ENCODE data around the gene SPOCK1. TPM values are rescaled to one million over a fixed set of nuclear protein-coding genes. Genes with fewer than 3 reads are reported as not detected.

Gene SPOCK1
- total and polyA plus RNA-seq, 2 of the 4 experiments (the other 2 are of a cell fraction), result 5.0 to 20.3 TPM

- no peak overlapping the region for H2BK5ac ChIP-seq (ENCODE audit: low read depth, low read length, poor library complexity, severe bottlenecking)
- no peaks in the 10 kb centered on the region for H3K36me3 ChIP-seq (ENCODE audit: control insufficient read depth, insufficient read depth, low read length)
- intact Hi-C loops (cut with micrococcal nuclease), result no loop called here
- no CpG with 5 or more reads among the region's 1 CpG for WGBS, 2 experiments (ENCODE audit: extremely low coverage in 2 of 2, insufficient read length in 1 of 2)
- no peak overlapping the region for H2BK15ac ChIP-seq (ENCODE audit: low read depth, low read length)
- ChIA-PET POLR2A (ENCODE audit: unreplicated experiment) (no interaction called here), CTCF (no interaction called here)
- H3K4me2 ChIP-seq (ENCODE audit: low read depth, low read length), result no peak overlapping the region
- no peak for DNase-seq
- H4K20me1 ChIP-seq (ENCODE audit: insufficient read depth, low read length), result no peaks in the 10 kb centered on the region
- TF ChIP-seq, protein P1, sequence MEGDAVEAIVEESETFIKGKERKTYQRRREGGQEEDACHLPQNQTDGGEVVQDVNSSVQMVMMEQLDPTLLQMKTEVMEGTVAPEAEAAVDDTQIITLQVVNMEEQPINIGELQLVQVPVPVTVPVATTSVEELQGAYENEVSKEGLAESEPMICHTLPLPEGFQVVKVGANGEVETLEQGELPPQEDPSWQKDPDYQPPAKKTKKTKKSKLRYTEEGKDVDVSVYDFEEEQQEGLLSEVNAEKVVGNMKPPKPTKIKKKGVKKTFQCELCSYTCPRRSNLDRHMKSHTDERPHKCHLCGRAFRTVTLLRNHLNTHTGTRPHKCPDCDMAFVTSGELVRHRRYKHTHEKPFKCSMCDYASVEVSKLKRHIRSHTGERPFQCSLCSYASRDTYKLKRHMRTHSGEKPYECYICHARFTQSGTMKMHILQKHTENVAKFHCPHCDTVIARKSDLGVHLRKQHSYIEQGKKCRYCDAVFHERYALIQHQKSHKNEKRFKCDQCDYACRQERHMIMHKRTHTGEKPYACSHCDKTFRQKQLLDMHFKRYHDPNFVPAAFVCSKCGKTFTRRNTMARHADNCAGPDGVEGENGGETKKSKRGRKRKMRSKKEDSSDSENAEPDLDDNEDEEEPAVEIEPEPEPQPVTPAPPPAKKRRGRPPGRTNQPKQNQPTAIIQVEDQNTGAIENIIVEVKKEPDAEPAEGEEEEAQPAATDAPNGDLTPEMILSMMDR (conservative IDR thresholded peaks at IDR 0.05; ENCODE audit: low read depth, low read length), result no peak
- TF ChIP-seq RCOR1 (IDR thresholded peaks at IDR 0.05; ENCODE audit: insufficient replicate concordance, low read length), result no peak
- TF ChIP-seq MAFK (IDR thresholded peaks at IDR 0.05; ENCODE audit: low read depth, low read length), result no peak
- no peak for TF ChIP-seq FOS (IDR thresholded peaks at IDR 0.05; ENCODE audit: low read depth, low read length)
- TF ChIP-seq, protein P2, sequence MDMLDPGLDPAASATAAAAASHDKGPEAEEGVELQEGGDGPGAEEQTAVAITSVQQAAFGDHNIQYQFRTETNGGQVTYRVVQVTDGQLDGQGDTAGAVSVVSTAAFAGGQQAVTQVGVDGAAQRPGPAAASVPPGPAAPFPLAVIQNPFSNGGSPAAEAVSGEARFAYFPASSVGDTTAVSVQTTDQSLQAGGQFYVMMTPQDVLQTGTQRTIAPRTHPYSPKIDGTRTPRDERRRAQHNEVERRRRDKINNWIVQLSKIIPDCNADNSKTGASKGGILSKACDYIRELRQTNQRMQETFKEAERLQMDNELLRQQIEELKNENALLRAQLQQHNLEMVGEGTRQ (IDR thresholded peaks at IDR 0.05; ENCODE audit: low read depth, low read length), result no peak
- no peak for TF ChIP-seq RFX5 (IDR thresholded peaks at IDR 0.05; ENCODE audit: low read depth, low read length)
- no peak for TF ChIP-seq CHD1 (IDR thresholded peaks at IDR 0.05; ENCODE audit: low read depth, low read length)
- TF ChIP-seq ELK1 (IDR thresholded peaks at IDR 0.05; ENCODE audit: borderline replicate concordance, low read depth, low read length), result no peak
- no peak for TF ChIP-seq BHLHE40 (IDR thresholded peaks at IDR 0.05; ENCODE audit: low read depth, low read length)
- TF ChIP-seq CEBPB (IDR thresholded peaks at IDR 0.05; ENCODE audit: low read depth, low read length), result no peak
- no peak for TF ChIP-seq MXI1 (IDR thresholded peaks at IDR 0.05; ENCODE audit: borderline replicate concordance, low read depth, low read length)
- no peak for TF ChIP-seq MAZ (IDR thresholded peaks at IDR 0.05; ENCODE audit: borderline replicate concordance, low read depth, low read length)
- TF ChIP-seq SMC3 (IDR thresholded peaks at IDR 0.05; ENCODE audit: low read depth, low read length), result no peak
- TF ChIP-seq POLR2A (IDR thresholded peaks at IDR 0.05; ENCODE audit: low read depth, low read length), result no peak
- TF ChIP-seq NFE2L2 (IDR thresholded peaks at IDR 0.05; ENCODE audit: low read depth, low read length), result no peak
- TF ChIP-seq RAD21 (IDR thresholded peaks at IDR 0.05; ENCODE audit: low read length), result no peak
- no peak overlapping the region for H3K14ac ChIP-seq (replicated peaks; ENCODE audit: low read depth, low read length)
- H3K23ac ChIP-seq (ENCODE audit: low read depth, low read length), result no peak overlapping the region
- H3K18ac ChIP-seq (ENCODE audit: low read depth, low read length), result no peak overlapping the region
- H2AK9ac ChIP-seq (replicated peaks; ENCODE audit: low read depth, low read length, poor library complexity), result no peak overlapping the region
- H3K4me1 ChIP-seq (ENCODE audit: control insufficient read depth, insufficient read depth, low read length), result no peaks in the 10 kb centered on the region
- no peak overlapping the region for H3K27ac ChIP-seq (ENCODE audit: insufficient read depth, low read length)
- no peak overlapping the region for H2AFZ ChIP-seq (replicated peaks; ENCODE audit: low read length, poor library complexity)
- dilution Hi-C loops (cut with HindIII; ENCODE audit: low sequenced_read_pairs, unreplicated experiment), result no loop called here
- H2AK5ac ChIP-seq (ENCODE audit: low read depth, low read length), result no peak overlapping the region
- in situ Hi-C loops (cut with MboI; ENCODE audit: low sequenced_read_pairs), result no loop called here
- no peak overlapping the region for H2BK20ac ChIP-seq (ENCODE audit: low read depth, low read length)
- H3K79me1 ChIP-seq (ENCODE audit: low read depth in 1 of 2, low read length in 2 of 2), result no peaks in the 10 kb centered on the region
- H3K4me3 ChIP-seq (ENCODE audit: insufficient read depth, low read depth, low read length), result no peak overlapping the region
- no peak overlapping the region for H3K56ac ChIP-seq (ENCODE audit: extremely low read depth, insufficient read depth, low read length)
- no peak overlapping the region for H4K91ac ChIP-seq (ENCODE audit: insufficient read depth, low read depth, low read length)
- no peak overlapping the region for H4K8ac ChIP-seq (ENCODE audit: low read depth in 2 of 2, low read length in 2 of 2)
- H4K5ac ChIP-seq (ENCODE audit: low read depth, low read length), result no peak overlapping the region
- H3K9me3 ChIP-seq (ENCODE audit: control insufficient read depth, insufficient read depth, low read length), result no peaks in the 10 kb centered on the region
- ATAC-seq (ENCODE audit: low read depth), result no peak
- H2BK120ac ChIP-seq (ENCODE audit: low read depth, low read length), result no peak overlapping the region
- BruUV-seq (replicated peaks), result no TSS peak
- no peak overlapping the region for H3K4ac ChIP-seq (ENCODE audit: low read depth, low read length)
- no peaks in the 10 kb centered on the region for H3K9me1 ChIP-seq (ENCODE audit: insufficient read depth, low read length)
- 0 out of 2 replicates have a peak, but pooled peaks cover 2% of the 10 kb centered on the region for H3K27me3 ChIP-seq (ENCODE audit: control insufficient read depth, insufficient read depth, low read length)
- H3K9ac ChIP-seq (ENCODE audit: low read depth, low read length), result no peak overlapping the region
These were observed 372.3 kb downstream of the SPOCK1 start for GRCh38 chr5:137126829-137127228.

Measured in IMR-90 (cell line).